ENCODE results near the gene LRRFIP1. TPM values are rescaled to one million over a fixed set of nuclear protein-coding genes. Genes with fewer than 3 reads are reported as not detected.

The LRRFIP1 gene
- total RNA-seq, 2 donors from 2014 or later, result 66.1 to 73.1 TPM

DNA sequence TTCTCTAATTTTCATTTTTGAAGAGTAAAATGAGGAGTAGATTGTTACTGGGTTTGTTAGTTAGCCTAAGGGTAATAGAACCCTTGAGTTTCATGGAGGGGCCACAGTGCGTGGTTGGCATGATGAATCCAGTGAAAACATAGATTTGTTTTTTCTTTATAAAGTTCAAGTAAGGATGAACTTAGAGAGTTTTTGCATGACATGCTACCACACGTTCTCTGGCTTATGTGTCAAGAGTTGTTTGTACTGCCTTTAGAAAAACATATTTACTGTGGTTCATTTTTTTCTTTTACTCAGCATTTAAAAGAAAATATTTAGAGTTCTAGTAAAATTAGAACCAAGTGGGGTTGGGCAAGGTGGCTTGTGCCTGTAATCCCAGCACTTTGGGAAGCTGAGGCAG is 193.0 kb downstream of the LRRFIP1 start:
- 66% methylated on average over 2 of the region's 2 CpGs for WGBS
- H3K9me3 ChIP-seq, result no peaks in the 10 kb centered on the region
- H3K27ac ChIP-seq, result no peak overlapping the region
- H3K4me1 ChIP-seq (replicated peaks), result no peaks in the 10 kb centered on the region
- TF ChIP-seq POLR2AphosphoS5 (IDR thresholded peaks at IDR 0.05) (no peak), POLR2A (IDR thresholded peaks at IDR 0.05) (no peak)
- TF ChIP-seq, protein P1, sequence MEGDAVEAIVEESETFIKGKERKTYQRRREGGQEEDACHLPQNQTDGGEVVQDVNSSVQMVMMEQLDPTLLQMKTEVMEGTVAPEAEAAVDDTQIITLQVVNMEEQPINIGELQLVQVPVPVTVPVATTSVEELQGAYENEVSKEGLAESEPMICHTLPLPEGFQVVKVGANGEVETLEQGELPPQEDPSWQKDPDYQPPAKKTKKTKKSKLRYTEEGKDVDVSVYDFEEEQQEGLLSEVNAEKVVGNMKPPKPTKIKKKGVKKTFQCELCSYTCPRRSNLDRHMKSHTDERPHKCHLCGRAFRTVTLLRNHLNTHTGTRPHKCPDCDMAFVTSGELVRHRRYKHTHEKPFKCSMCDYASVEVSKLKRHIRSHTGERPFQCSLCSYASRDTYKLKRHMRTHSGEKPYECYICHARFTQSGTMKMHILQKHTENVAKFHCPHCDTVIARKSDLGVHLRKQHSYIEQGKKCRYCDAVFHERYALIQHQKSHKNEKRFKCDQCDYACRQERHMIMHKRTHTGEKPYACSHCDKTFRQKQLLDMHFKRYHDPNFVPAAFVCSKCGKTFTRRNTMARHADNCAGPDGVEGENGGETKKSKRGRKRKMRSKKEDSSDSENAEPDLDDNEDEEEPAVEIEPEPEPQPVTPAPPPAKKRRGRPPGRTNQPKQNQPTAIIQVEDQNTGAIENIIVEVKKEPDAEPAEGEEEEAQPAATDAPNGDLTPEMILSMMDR (IDR thresholded peaks at IDR 0.05), result no peak
- no peak for DNase-seq (ENCODE audit: low spot score)
- intact Hi-C loops (cut with DNase I), result no loop called here
- H3K4me3 ChIP-seq, result no peak overlapping the region
- no peaks in the 10 kb centered on the region for H3K27me3 ChIP-seq (replicated peaks; ENCODE audit: insufficient read depth)
- no peaks in the 10 kb centered on the region for H3K36me3 ChIP-seq

DNA sequence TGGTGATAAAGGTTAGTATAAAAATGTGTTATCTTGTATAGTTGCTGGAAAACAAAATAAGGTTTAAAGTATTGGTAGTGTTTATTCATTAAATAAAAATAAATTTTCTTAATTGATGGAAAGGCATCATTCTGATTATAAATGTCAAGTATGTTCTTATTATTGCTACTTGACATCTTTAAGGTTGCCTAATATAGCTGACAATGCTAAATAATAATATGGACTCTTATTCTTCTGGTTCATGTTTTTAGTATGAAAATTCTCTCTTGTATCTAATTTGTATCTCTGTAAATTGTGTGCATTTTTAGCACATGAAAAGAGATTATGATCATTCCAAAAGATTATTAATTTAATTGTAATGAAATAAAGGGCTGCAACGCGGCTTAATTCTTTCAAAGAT is 196.2 kb downstream of the LRRFIP1 start:
- no peak overlapping the region for H3K27ac ChIP-seq
- no peaks in the 10 kb centered on the region for H3K36me3 ChIP-seq
- H3K27me3 ChIP-seq (replicated peaks; ENCODE audit: insufficient read depth), result no peaks in the 10 kb centered on the region
- H3K4me1 ChIP-seq (replicated peaks), result no peaks in the 10 kb centered on the region
- WGBS, result 89% methylated on average over 2 of the region's 2 CpGs
- no peaks in the 10 kb centered on the region for H3K9me3 ChIP-seq
- DNase-seq (ENCODE audit: low spot score), result no peak
- intact Hi-C loops (cut with DNase I), result no loop called here
- TF ChIP-seq POLR2A (IDR thresholded peaks at IDR 0.05), result no peak
- TF ChIP-seq, protein P1 (IDR thresholded peaks at IDR 0.05), result no peak
- no peak for TF ChIP-seq POLR2AphosphoS5 (IDR thresholded peaks at IDR 0.05)
- H3K4me3 ChIP-seq, result no peak overlapping the region

DNA sequence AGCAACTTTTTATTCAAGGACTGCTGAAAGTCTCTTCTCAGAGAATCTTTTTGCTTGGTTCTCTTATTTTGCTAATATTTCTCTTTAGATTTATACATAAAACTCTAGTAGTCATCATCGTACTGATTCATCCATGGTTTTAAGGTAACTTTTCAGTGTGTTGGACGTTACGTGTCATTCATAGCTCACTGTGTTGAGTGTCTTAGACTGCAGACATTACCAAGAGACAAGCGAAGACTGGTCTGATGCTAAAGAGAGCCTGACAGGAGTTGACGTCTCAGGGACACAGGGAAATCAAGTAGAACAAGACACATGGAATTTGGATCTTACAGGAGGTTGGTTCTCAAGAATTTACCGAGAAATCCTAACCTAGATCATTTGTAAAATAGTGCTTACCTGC is 196.7 kb downstream of the LRRFIP1 start:
- Histone ChIP-seq H3K9me3 (no peaks in the 10 kb centered on the region), H3K27ac (no peak overlapping the region), H3K27me3 (replicated peaks; ENCODE audit: insufficient read depth) (no peaks in the 10 kb centered on the region), H3K4me1 (replicated peaks) (no peaks in the 10 kb centered on the region), H3K36me3 (no peaks in the 10 kb centered on the region), H3K4me3 (no peak overlapping the region)
- DNase-seq (ENCODE audit: low spot score), result no peak
- intact Hi-C loops (cut with DNase I), result no loop called here
- WGBS, result 90% methylated on average over 6 of the region's 6 CpGs
- TF ChIP-seq, protein P1 (IDR thresholded peaks at IDR 0.05), result no peak
- TF ChIP-seq POLR2A (IDR thresholded peaks at IDR 0.05) (no peak), POLR2AphosphoS5 (IDR thresholded peaks at IDR 0.05) (no peak)

DNA sequence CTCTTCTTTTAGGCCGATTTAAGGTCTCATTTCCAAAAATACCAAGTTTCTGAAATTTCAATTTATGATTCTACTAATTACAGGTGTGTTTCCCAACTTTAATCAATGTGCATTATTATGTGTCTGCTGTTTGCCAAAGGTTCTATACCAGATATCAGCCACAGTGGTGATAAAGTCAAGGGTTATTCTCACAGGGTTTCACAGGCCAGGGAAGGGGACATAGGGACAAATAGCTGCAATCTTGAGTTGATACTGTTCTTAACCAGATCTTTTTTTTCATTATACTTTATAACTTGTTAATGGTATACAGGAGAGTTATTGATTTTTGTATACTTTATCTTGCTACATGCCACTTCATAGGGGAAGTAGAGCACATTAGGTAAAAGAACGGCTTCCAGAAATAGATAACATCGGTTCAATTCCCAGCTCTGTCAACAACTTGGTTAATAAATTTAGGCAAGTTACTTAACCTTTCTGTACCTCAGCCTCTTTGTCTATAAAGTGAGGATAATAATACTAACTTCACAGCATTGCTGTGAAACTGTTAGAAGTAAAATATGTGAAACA is 200.1 kb downstream of the LRRFIP1 start:
- Histone ChIP-seq H3K27me3 (replicated peaks; ENCODE audit: insufficient read depth) (no peaks in the 10 kb centered on the region), H3K27ac (no peak overlapping the region), H3K36me3 (no peaks in the 10 kb centered on the region), H3K4me1 (replicated peaks) (no peaks in the 10 kb centered on the region), H3K9me3 (no peaks in the 10 kb centered on the region), H3K4me3 (no peak overlapping the region)
- DNase-seq (ENCODE audit: low spot score), result no peak
- no peak for TF ChIP-seq POLR2AphosphoS5 (IDR thresholded peaks at IDR 0.05)
- intact Hi-C loops (cut with DNase I), result no loop called here
- 74% methylated on average over 3 of the region's 3 CpGs for WGBS

Other genes with a start within 250 kb of the LRRFIP1 start
- 10 to 100 TPM; 26.9 to 86.9 TPM for gene COL6A3, start 213.4 kb upstream of the LRRFIP1 start, total RNA-seq
- gene MLPH, start 140.3 kb upstream of the LRRFIP1 start, total RNA-seq, result 100 to 1,000 TPM; 371 to 393 TPM
- not detected for gene PRLH, start 61.0 kb upstream of the LRRFIP1 start, total RNA-seq
- gene RAB17, start 36.9 kb upstream of the LRRFIP1 start, total RNA-seq, result 10 to 100 TPM; 12.6 to 13.6 TPM
- 1 to 10 TPM in 1 of 2 donors, under 1 TPM in 1; 0.23 to 6.0 TPM for gene RBM44, start 171.2 kb downstream of the LRRFIP1 start, total RNA-seq
- gene RAMP1, start 232.0 kb downstream of the LRRFIP1 start, total RNA-seq, result 100 to 1,000 TPM in 1 of 2 donors, 10 to 100 TPM in 1; 75.3 to 300 TPM

All from prostate gland (tissue), 2 donors.